Heart right ventricle (tissue), 16 donors: ENCODE measurements around the gene KIF26B. TPM values are rescaled to one million over a fixed set of nuclear protein-coding genes. Genes with fewer than 3 reads are reported as not detected.

Source experiments
- ATAC-seq, 8 donors: fragments of 200-7000 bp; cut with Tn5 transposase; one replicate each; pipeline ENCODE4 v1.9.1; 2020; ENCODE audit warnings: mild to moderate bottlenecking in 8 of 8, moderate library complexity in 8 of 8, moderate number of reproducible peaks in 1 of 8
- DNase-seq, 2 donors: peaks; one replicate each; pipeline ENCODE4 v3.0.0-alpha.2; 2020
- H3K27ac ChIP-seq, 10 donors: fragments of 200-600 bp; sonication (generic) in 2 of 10; one replicate each; pipeline versions ENCODE4 v1.5.0 to v1.8.0; 2020 to 2022; ENCODE audit warnings: mild to moderate bottlenecking in 3 of 10
- H3K27me3 ChIP-seq, 7 donors: fragments of 200-600 bp; one replicate each; pipeline ENCODE4 v1.8.0; 2021 to 2022; ENCODE audit warnings: mild to moderate bottlenecking in 2 of 7
- H3K36me3 ChIP-seq, 9 donors: fragments of 200-600 bp; sonication (generic) in 1 of 9; one replicate each; pipeline versions ENCODE4 v1.5.0 to v1.8.0; 2020 to 2022; ENCODE audit warnings: mild to moderate bottlenecking in 2 of 9
- H3K4me1 ChIP-seq, 9 donors: fragments of 200-600 bp; sonication (generic) in 1 of 9; one replicate each; pipeline versions ENCODE4 v1.5.0 to v1.8.0; 2020 to 2022; ENCODE audit warnings: mild to moderate bottlenecking in 4 of 9
- H3K4me3 ChIP-seq, 10 donors: fragments of 200-600 bp; sonication (generic) in 2 of 10; one replicate each; pipeline versions ENCODE4 v1.5.0 to v1.8.0; 2020 to 2022; ENCODE audit warnings: mild to moderate bottlenecking in 7 of 10, moderate library complexity in 2 of 10
- H3K9me3 ChIP-seq, 11 donors: fragments of 200-600 bp in 10 of 11; sonication (generic) in 2 of 11; one replicate each; pipeline versions ENCODE4 v1.5.0 to v1.8.0; 2013 to 2022; ENCODE audit warnings: mild to moderate bottlenecking in 2 of 11, control low read depth in 1 of 11, moderate library complexity in 1 of 11
- CTCF ChIP-seq, 9 donors: fragments of 200-600 bp; sonication (generic) in 2 of 9; IDR thresholded peaks; one replicate each; pipeline versions ENCODE4 v1.5.0 to v1.8.0; 2021 to 2022; ENCODE audit warnings: antibody characterized with exemption in 9 of 9, mild to moderate bottlenecking in 5 of 9, moderate library complexity in 1 of 9
- WGBS, 2 donors: extraction: QIAGEN DNeasy Blood & Tissue Kit; methylation state at CpG; one replicate each; pipeline ENCODE4 v1.1.7; 2013; ENCODE audit warnings: inconsistent platforms in 1 of 2; 5-methylcytosine and 5-hydroxymethylcytosine counted together
- intact Hi-C, 10 donors: fragments of 100-400 bp; cut with DNase I; formaldehyde crosslinking; loops; one replicate each; pipeline versions ENCODE4 v1.11.1 to v1.14.2; 2022
- polyA plus RNA-seq, 2 donors: library from polyadenylated mRNA; stranded (reverse); fragments of 200-250 nt; gene quantifications; one replicate each; pipeline ENCODE4 v1.2.3, GENCODE V29; 2013
- total RNA-seq, 10 donors: library from RNA; stranded (reverse); fragmentation: NEBNext Ultra II Directional in 3 of 10; extraction: Animal tissue kit (Norgen Biotek cat#: 25700) in 3 of 10; gene quantifications; one replicate each; pipeline versions ENCODE4 v1.2.1 to v1.2.4, GENCODE V29; 2021 to 2023
- donor health status: Arrhythmogenic right ventricular cardiomyopathy.
- donor health status: ischemic (EF 13 %, LVEDD 7.1; RV severe dilation, severe dysfunction).
- donor health status: healthy with polysubstance abuse.
- donor health status: DM: no; HTN: yes; CAD: no.
- donor health status: DM: no; HTN: no; CAD: no.
- donor health status: ischemic (EF 25% LVEDD 6.9; RV normal size, moderate dysfunction).
- donor health status: ischemic (EF 25% LVEDD 5.7; RV mildly dilated, moderate dysfunction).
- donor health status: healthy.
- donor health status: DM: yes; HTN: yes; CAD: no.
- donor health status: Ischemic cardiomyopathy.
- donor health status: ischemic (EF 35%, LVEDD 5.7; RV mildly dilated, moderate dysfunction).
- donor health status: nonischemic (EF 11% LVEDD 7.7; RV severe dilation, severe dysfunction).
- donor health status: DM: yes; HTN: yes; CAD: no.
- donor health status: PGD.
- donor health status: ischemic (EF 29% LVEDD 5.4; RV normal size, mild dysfunction).
- donor health status: nonischemic (EF 23%, LVEDD 6.1; RV moderate dilation, normal function).

The KIF26B gene
- total and polyA plus RNA-seq, 12 donors, result 0.66 to 8.8 (median 2.8) TPM

GRCh38 chr1:245341743-245342142, 187.0 kb downstream of the KIF26B start:
- Histone ChIP-seq H3K36me3 (no peaks in the 10 kb centered on the region), H3K27me3 (peaks cover 0 to 23% (median 5%) of the 10 kb centered on the region in 7 donors), H3K9me3 (no peaks in the 10 kb centered on the region), H3K4me1 (peaks cover 0 to 6% (median 0%) of the 10 kb centered on the region in 9 donors), H3K27ac (no peak overlapping the region), H3K4me3 (no peak overlapping the region)
- intact Hi-C loops, result no loop called here
- ATAC-seq, result no peak
- WGBS, 2 donors, result 88 to 92% methylated on average over 5 of the region's 5 CpGs
- TF ChIP-seq CTCF (IDR thresholded peaks at IDR 0.05), result no peak
- no peak for DNase-seq

DNA sequence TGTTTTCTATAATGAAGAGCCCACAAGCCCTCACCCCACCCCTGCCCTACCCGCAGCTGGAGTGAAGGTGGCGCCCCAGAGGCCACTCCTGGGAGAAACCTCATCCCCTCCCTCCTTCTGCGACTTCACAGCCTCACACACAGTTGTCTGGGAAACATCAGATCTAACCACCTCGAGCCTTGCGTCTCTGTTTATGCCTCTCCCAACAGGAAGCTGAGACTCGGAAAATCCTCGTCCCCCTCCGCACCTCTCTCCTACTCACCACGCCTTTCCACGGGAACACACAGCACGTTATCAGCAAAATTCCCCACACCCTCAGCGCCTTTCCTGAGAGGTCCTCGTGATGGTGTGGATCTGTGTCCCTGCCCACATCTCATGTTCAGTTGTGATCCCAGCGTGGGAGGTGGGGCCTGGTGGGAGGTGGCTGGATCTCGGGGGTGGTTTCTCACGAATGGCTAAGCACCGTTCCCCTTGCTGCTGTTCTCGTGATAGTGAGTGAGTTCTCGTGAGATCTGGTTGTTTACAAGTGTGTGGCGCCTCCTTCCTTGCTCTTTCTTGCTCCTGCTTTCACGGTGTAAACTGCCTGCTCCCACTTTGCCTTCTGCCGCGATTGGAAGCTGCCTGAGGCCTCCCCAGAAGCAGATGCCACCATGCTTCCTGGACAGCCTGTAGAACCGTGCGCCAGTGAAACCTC, 190.6 kb downstream of the KIF26B start:
- ATAC-seq, result no peak
- 70 to 73% methylated on average over 25 of the region's 25 CpGs for WGBS, 2 donors
- Histone ChIP-seq H3K4me3 (no peak overlapping the region), H3K36me3 (no peaks in the 10 kb centered on the region), H3K9me3 (no peaks in the 10 kb centered on the region), H3K27me3 (peaks cover 0 to 25% (median 5%) of the 10 kb centered on the region in 7 donors), H3K27ac (no peak overlapping the region), H3K4me1 (no peaks in the 10 kb centered on the region)
- intact Hi-C loops, result no loop called here
- TF ChIP-seq CTCF (IDR thresholded peaks at IDR 0.05), result no peak
- no peak for DNase-seq

- H3K4me1 ChIP-seq, result no peaks in the 10 kb centered on the region
- H3K4me3 ChIP-seq, result no peak overlapping the region
- intact Hi-C loops, result no loop called here
- DNase-seq, result no peak
- ATAC-seq, result no peak
- H3K36me3 ChIP-seq, result no peaks in the 10 kb centered on the region
- TF ChIP-seq CTCF (IDR thresholded peaks at IDR 0.05), result no peak
- H3K27me3 ChIP-seq, result peaks cover 0 to 30% (median 5%) of the 10 kb centered on the region in 7 donors
- 93 to 94% methylated on average over 9 of the region's 9 CpGs for WGBS, 2 donors
- no peak overlapping the region for H3K27ac ChIP-seq
- H3K9me3 ChIP-seq, result no peaks in the 10 kb centered on the region
Observed at GRCh38 chr1:245348626-245349025, 193.8 kb downstream of the KIF26B start.

DNA sequence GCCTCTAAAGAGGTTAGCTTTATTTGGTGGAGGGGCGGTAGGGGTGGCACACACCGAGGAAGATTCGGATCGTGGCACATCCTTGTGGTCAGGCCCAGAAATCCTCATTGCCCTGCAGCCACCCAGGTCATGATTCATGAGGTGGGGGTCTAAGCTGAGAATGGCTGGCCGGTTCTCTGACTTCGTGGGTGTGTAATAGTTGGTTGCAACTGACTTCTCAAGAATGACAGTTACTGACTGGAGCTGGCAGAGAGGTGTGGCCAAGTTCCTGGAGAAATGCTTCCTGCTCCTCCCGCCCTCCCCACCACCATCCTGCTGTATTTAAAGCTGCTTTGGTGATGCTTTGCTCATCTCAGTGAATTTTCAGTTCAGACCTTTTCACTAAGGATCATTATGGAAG, 198.6 kb downstream of the KIF26B start:
- Histone ChIP-seq H3K27me3 (peaks cover 0 to 9% (median 0%) of the 10 kb centered on the region in 7 donors), H3K27ac (no peak overlapping the region), H3K36me3 (no peaks in the 10 kb centered on the region), H3K4me3 (no peak overlapping the region), H3K9me3 (no peaks in the 10 kb centered on the region), H3K4me1 (no peaks in the 10 kb centered on the region)
- WGBS, 2 donors, result 89% methylated on average over 7 of the region's 7 CpGs
- TF ChIP-seq CTCF (IDR thresholded peaks at IDR 0.05), result no peak
- no peak for DNase-seq
- intact Hi-C loops, result no loop called here
- ATAC-seq, result no peak
